ENCODE results near the gene MLPH. TPM values are rescaled to one million over a fixed set of nuclear protein-coding genes. Genes with fewer than 3 reads are reported as not detected.

MLPH gene
- total RNA-seq, 1 donor from 2014 or later: not detected

GRCh38 chr2:237440819-237441281 is 46.2 kb upstream of the MLPH start:
- TF ChIP-seq CTCF (IDR thresholded peaks at IDR 0.05): no peak
- no peak for TF ChIP-seq EZH2phosphoT487 (IDR thresholded peaks at IDR 0.05)
- TF ChIP-seq EZH2 (IDR thresholded peaks at IDR 0.05): no peak
- Histone ChIP-seq H3K4me2 (no peak overlapping the region), H3K27ac (no peak overlapping the region), H3K9ac (no peak overlapping the region), H3K27me3 (no peaks in the 10 kb centered on the region), H3K9me3 (ENCODE audit: low read depth) (no peaks in the 10 kb centered on the region), H3K4me3 (no peak overlapping the region), H3K4me1 (no peaks in the 10 kb centered on the region), H4K20me1 (ENCODE audit: low read depth) (no peaks in the 10 kb centered on the region), H3K79me2 (ENCODE audit: low read depth) (no peaks in the 10 kb centered on the region), H2AFZ (replicated peaks) (no peak overlapping the region), H3K36me3 (no peaks in the 10 kb centered on the region), H3F3A (ENCODE audit: low read depth) (no peaks in the 10 kb centered on the region)
- Mint-ChIP-seq H3K4me3 (no peak overlapping the region), H3K27me3 (ENCODE audit: insufficient read depth, low read depth) (peaks cover 4% of the 10 kb centered on the region), H3K36me3 (no peaks in the 10 kb centered on the region), H3K4me1 (peaks cover 10% of the 10 kb centered on the region), H3K9me3 (peaks cover 3% of the 10 kb centered on the region), H3K27ac (no peak overlapping the region)
- no peak for DNase-seq (ENCODE audit: low spot score)

GRCh38 chr2:237441605-237442274 is 45.3 kb upstream of the MLPH start:
- Histone ChIP-seq H3K79me2 (ENCODE audit: low read depth) (no peaks in the 10 kb centered on the region), H3F3A (ENCODE audit: low read depth) (no peaks in the 10 kb centered on the region), H3K9me3 (ENCODE audit: low read depth) (no peaks in the 10 kb centered on the region), H3K4me3 (no peak overlapping the region), H2AFZ (replicated peaks) (no peak overlapping the region), H3K4me1 (no peaks in the 10 kb centered on the region), H3K36me3 (no peaks in the 10 kb centered on the region), H3K9ac (no peak overlapping the region), H4K20me1 (ENCODE audit: low read depth) (no peaks in the 10 kb centered on the region), H3K27ac (no peak overlapping the region), H3K4me2 (no peak overlapping the region), H3K27me3 (no peaks in the 10 kb centered on the region)
- Mint-ChIP-seq H3K36me3 (no peaks in the 10 kb centered on the region), H3K27me3 (ENCODE audit: insufficient read depth, low read depth) (peaks cover 4% of the 10 kb centered on the region), H3K4me3 (no peak overlapping the region), H3K9me3 (peaks cover 3% of the 10 kb centered on the region), H3K4me1 (peaks cover 6% of the 10 kb centered on the region), H3K27ac (no peak overlapping the region)
- TF ChIP-seq EZH2 (IDR thresholded peaks at IDR 0.05): no peak
- no peak for TF ChIP-seq EZH2phosphoT487 (IDR thresholded peaks at IDR 0.05)
- no peak for TF ChIP-seq CTCF (IDR thresholded peaks at IDR 0.05)
- no peak for DNase-seq (ENCODE audit: low spot score)

GRCh38 chr2:237444071-237444470 is 43.0 kb upstream of the MLPH start:
- H3K36me3 Mint-ChIP-seq: no peaks in the 10 kb centered on the region
- no peak overlapping the region for H3K27ac ChIP-seq
- no peak overlapping the region for H3K4me3 ChIP-seq
- H3K27me3 Mint-ChIP-seq (ENCODE audit: insufficient read depth, low read depth): peaks cover 2% of the 10 kb centered on the region
- no peak overlapping the region for H3K4me2 ChIP-seq
- H3K36me3 ChIP-seq: no peaks in the 10 kb centered on the region
- H3K79me2 ChIP-seq (ENCODE audit: low read depth): no peaks in the 10 kb centered on the region
- no peaks in the 10 kb centered on the region for H3K4me1 ChIP-seq
- no peak overlapping the region for H3K4me3 Mint-ChIP-seq
- H3K9me3 ChIP-seq (ENCODE audit: low read depth): no peaks in the 10 kb centered on the region
- H3K27ac Mint-ChIP-seq: no peak overlapping the region
- no peak overlapping the region for H2AFZ ChIP-seq (replicated peaks)
- no peaks in the 10 kb centered on the region for H3F3A ChIP-seq (ENCODE audit: low read depth)
- no peak for DNase-seq (ENCODE audit: low spot score)
- no peak for TF ChIP-seq EZH2 (IDR thresholded peaks at IDR 0.05)
- TF ChIP-seq EZH2phosphoT487 (IDR thresholded peaks at IDR 0.05): no peak
- TF ChIP-seq CTCF (IDR thresholded peaks at IDR 0.05): no peak
- no peaks in the 10 kb centered on the region for H4K20me1 ChIP-seq (ENCODE audit: low read depth)
- H3K9ac ChIP-seq: no peak overlapping the region
- no peaks in the 10 kb centered on the region for H3K27me3 ChIP-seq
- H3K4me1 Mint-ChIP-seq: peaks cover 6% of the 10 kb centered on the region
- H3K9me3 Mint-ChIP-seq: no peaks in the 10 kb centered on the region

Measured in neural progenitor cell (in vitro differentiated cells).